Panc1 (cell line): ENCODE data around the gene DAPK1. TPM values are rescaled to one million over a fixed set of nuclear protein-coding genes. Genes with fewer than 3 reads are reported as not detected.

Experiments used
- ATAC-seq: fragments of 200-7000 bp; cut with Tn5 transposase; 2 replicates; pipeline ENCODE4 v1.9.1; 2020; ENCODE audit warnings: mild to moderate bottlenecking, moderate library complexity
- BruUV-seq: library from RNA; stranded (reverse); fragments of 400-500 nt; replicated peaks from 2 replicates; lab custom pipeline; 2021; lab: Mats Ljungman, UMichigan
- CTCF ChIA-PET: fragments of 300-600 bp; sonication (Branson Sonifier 250); formaldehyde crosslinking; loops from one replicate; lab custom pipeline; 2022; ENCODE audit warnings: antibody characterized with exemption; lab: Charles Lee
- POLR2A ChIA-PET: fragments of 300-600 bp; sonication (Branson Sonifier 250); formaldehyde crosslinking; loops from one replicate; lab custom pipeline; 2022; ENCODE audit warnings: antibody characterized with exemption; lab: Charles Lee
- DNase-seq: peaks from one replicate; pipeline ENCODE4 v3.0.0-alpha.2; 2010; ENCODE audit warnings: low read depth, low spot score
- H3K27ac ChIP-seq: 2 replicates; pipeline ENCODE4 v1.5.1; 2011; ENCODE audit warnings: mild to moderate bottlenecking, low read length, inconsistent platforms
- H3K27me3 ChIP-seq: fragments of 200-500 bp; sonication (Bioruptor generic); 2 replicates; pipeline ENCODE4 v1.6.0; 2014; ENCODE audit warnings: low read length, inconsistent platforms; ENCODE audit not compliant: control insufficient read depth, insufficient read depth
- H3K36me3 ChIP-seq: fragments of 200-500 bp; sonication (Bioruptor generic); 2 replicates; pipeline ENCODE4 v1.5.1; 2014; ENCODE audit warnings: inconsistent platforms, mild to moderate bottlenecking, low read length, moderate library complexity; ENCODE audit not compliant: control insufficient read depth, insufficient read depth
- H3K4me1 ChIP-seq: 2 replicates; pipeline ENCODE4 v1.5.1; 2011; ENCODE audit warnings: inconsistent platforms, mild to moderate bottlenecking, low read length, moderate library complexity; ENCODE audit not compliant: control insufficient read depth, insufficient read depth
- H3K4me3 ChIP-seq, 2 experiments: 2 replicates each; pipeline ENCODE4 v1.5.1; 2011 to 2012; ENCODE audit warnings: low read depth in 2 of 2, low read length in 2 of 2, mild to moderate bottlenecking in 2 of 2, inconsistent platforms in 1 of 2, moderate library complexity in 1 of 2
- H3K9me3 ChIP-seq: fragments of 200-500 bp; sonication (Bioruptor generic); 2 replicates; pipeline ENCODE4 v1.5.1; 2014; ENCODE audit warnings: low read depth, mild to moderate bottlenecking, inconsistent platforms, low read length, moderate library complexity; ENCODE audit not compliant: control insufficient read depth, insufficient read depth
- CTCF ChIP-seq: fragments of 450-650 bp; IDR thresholded peaks from 2 replicates; pipeline ENCODE4 v1.5.1; 2017; ENCODE audit warnings: mild to moderate bottlenecking
- POLR2AphosphoS5 ChIP-seq: IDR thresholded peaks from 2 replicates; pipeline ENCODE4 v1.6.1; 2012; ENCODE audit warnings: mild to moderate bottlenecking, low read depth, low read length, moderate library complexity
- REST ChIP-seq, 2 experiments: IDR thresholded peaks; 2 replicates each; pipeline ENCODE4 v1.6.1; 2011 to 2012; ENCODE audit warnings: low read depth in 2 of 2, control low read depth in 1 of 2, low read length in 1 of 2, mild to moderate bottlenecking in 1 of 2, moderate library complexity in 1 of 2; ENCODE audit not compliant: insufficient read depth in 1 of 2
- SIN3A ChIP-seq: IDR thresholded peaks from 2 replicates; pipeline ENCODE4 v1.6.1; 2012; ENCODE audit warnings: low read depth, mild to moderate bottlenecking, low read length, moderate library complexity, borderline replicate concordance; ENCODE audit not compliant: insufficient read depth
- TCF7L2 ChIP-seq: IDR thresholded peaks from 2 replicates; pipeline ENCODE4 v1.6.1; 2011; ENCODE audit warnings: mild to moderate bottlenecking, low read depth, low read length, inconsistent platforms
- in situ Hi-C: cut with HindIII; loops from 2 replicates; pipeline ENCODE4 v1.10.0; 2016; ENCODE audit warnings: low sequenced_read_pairs, low pct_unique_long_range_greater_than_20kb
- intact Hi-C: fragments of 100-400 bp; cut with micrococcal nuclease; formaldehyde crosslinking; loops from one replicate; pipeline ENCODE4 v1.10.0; 2022; ENCODE audit not compliant: unreplicated experiment
- total RNA-seq: library from RNA; stranded (reverse); gene quantifications from one replicate; pipeline ENCODE4 v1.2.1, GENCODE V29; 2021; ENCODE audit not compliant: unreplicated experiment

DAPK1 gene
- total RNA-seq, 1 experiment from 2014 or later, result 0.87 TPM

GRCh38 chr9:87535817-87536539, 38.3 kb downstream of the DAPK1 start:
- no peak overlapping the region for H3K27ac ChIP-seq
- intact Hi-C loops, result no loop called here
- ChIA-PET POLR2A (no interaction called here), CTCF (no interaction called here)
- no peak for ATAC-seq
- in situ Hi-C loops, result no loop called here
- no peaks in the 10 kb centered on the region for H3K9me3 ChIP-seq
- H3K36me3 ChIP-seq, result no peaks in the 10 kb centered on the region
- TF ChIP-seq TCF7L2 (no peak), SIN3A (no peak), CTCF (no peak), POLR2AphosphoS5 (no peak), REST (IDR thresholded peaks at IDR 0.05; ENCODE audit: insufficient read depth in 1 of 2, low read depth in 2 of 2, low read length in 1 of 2) (no peak)
- H3K4me3 ChIP-seq, result no peak overlapping the region
- H3K4me1 ChIP-seq, result no peaks in the 10 kb centered on the region
- no peak for DNase-seq
- H3K27me3 ChIP-seq, result no peaks in the 10 kb centered on the region
- no TSS peak for BruUV-seq

- Histone ChIP-seq H3K9me3 (no peaks in the 10 kb centered on the region), H3K27me3 (no peaks in the 10 kb centered on the region), H3K4me1 (no peaks in the 10 kb centered on the region), H3K36me3 (no peaks in the 10 kb centered on the region), H3K4me3 (no peak overlapping the region), H3K27ac (no peak overlapping the region)
- in situ Hi-C loops (no loop called here), intact Hi-C loops (no loop called here)
- no peak for TF ChIP-seq CTCF
- no peak for TF ChIP-seq TCF7L2
- no peak for TF ChIP-seq SIN3A
- TF ChIP-seq REST (IDR thresholded peaks at IDR 0.05; ENCODE audit: insufficient read depth in 1 of 2, low read depth in 2 of 2, low read length in 1 of 2), result no peak
- no peak for TF ChIP-seq POLR2AphosphoS5
- no peak for DNase-seq
- no TSS peak for BruUV-seq
- POLR2A ChIA-PET, result interaction anchor here (0.7 kb wide), 1 partner anchor 517 kb away, joined by 3 read pairs; no protein-coding TSS in a partner anchor
- ATAC-seq, result no peak
- CTCF ChIA-PET, result no interaction called here
These were observed 40.0 kb downstream of the DAPK1 start for GRCh38 chr9:87537625-87538024.
